GDM1 (cell line): ENCODE data around the gene ANKRD24.
"Not testable (repeated sequence)": the region's sequence is repeated elsewhere in the genome, so short reads cannot be mapped to it uniquely, and the experiment has no call there.

Source experiments
- DNase-seq: peaks from one replicate; lab custom pipeline; 2025; lab: John Stamatoyannopoulos, UW

ANKRD24 gene

GRCh38 chr19:4267901-4268815 lies 85.7 kb downstream of the ANKRD24 start:
- DNase-seq = no peak

GRCh38 chr19:4268816-4269430 lies 86.4 kb downstream of the ANKRD24 start:
- DNase-seq = no peak

- DNase-seq = no peak
These were observed 90.4 kb downstream of the ANKRD24 start for GRCh38 chr19:4272894-4273293.

- DNase-seq = not testable (repeated sequence)
These were observed 91.8 kb downstream of the ANKRD24 start for GRCh38 chr19:4274321-4274686.
